ENCODE data around the gene KRT1.

Gene KRT1

DNA sequence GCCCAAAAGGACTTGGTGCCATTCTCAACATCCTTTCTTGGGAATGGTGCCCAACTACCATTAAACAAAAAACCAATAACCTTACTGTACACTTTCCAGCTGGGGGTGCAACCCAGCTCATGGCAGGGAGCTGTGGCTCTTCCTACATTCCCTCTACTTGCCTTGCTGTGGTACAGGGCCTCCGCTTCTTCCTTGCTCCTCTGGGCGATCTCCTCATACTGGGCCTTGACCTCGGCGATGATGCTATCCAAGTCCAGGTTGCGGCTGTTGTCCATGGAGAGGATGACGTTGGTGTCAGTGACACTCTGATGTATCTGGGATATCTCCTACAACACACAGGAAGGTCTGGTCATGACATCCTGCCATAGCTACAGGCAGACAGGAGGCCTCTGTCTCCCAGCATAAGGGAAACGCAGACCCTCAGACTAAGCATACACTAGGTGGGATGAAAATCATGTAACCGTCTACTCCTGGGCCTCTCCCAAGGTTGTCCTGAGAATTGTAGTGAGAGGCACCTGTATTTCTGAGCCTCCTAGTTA lies 32.1 kb downstream of the KRT1 start:
- POLR2A ChIA-PET, result no interaction called here
- no peak for DNase-seq (ENCODE audit: extremely low spot score)
- CTCF ChIA-PET, result interaction anchor here (1.6 kb wide), 1 partner anchor 15 kb away, joined by 3 read pairs; no protein-coding TSS in a partner anchor
- TF ChIP-seq, protein P1, sequence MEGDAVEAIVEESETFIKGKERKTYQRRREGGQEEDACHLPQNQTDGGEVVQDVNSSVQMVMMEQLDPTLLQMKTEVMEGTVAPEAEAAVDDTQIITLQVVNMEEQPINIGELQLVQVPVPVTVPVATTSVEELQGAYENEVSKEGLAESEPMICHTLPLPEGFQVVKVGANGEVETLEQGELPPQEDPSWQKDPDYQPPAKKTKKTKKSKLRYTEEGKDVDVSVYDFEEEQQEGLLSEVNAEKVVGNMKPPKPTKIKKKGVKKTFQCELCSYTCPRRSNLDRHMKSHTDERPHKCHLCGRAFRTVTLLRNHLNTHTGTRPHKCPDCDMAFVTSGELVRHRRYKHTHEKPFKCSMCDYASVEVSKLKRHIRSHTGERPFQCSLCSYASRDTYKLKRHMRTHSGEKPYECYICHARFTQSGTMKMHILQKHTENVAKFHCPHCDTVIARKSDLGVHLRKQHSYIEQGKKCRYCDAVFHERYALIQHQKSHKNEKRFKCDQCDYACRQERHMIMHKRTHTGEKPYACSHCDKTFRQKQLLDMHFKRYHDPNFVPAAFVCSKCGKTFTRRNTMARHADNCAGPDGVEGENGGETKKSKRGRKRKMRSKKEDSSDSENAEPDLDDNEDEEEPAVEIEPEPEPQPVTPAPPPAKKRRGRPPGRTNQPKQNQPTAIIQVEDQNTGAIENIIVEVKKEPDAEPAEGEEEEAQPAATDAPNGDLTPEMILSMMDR (IDR thresholded peaks at IDR 0.05; ENCODE audit: control extremely low read depth, extremely low read depth, low read depth, missing control alignments), result no peak

DNA sequence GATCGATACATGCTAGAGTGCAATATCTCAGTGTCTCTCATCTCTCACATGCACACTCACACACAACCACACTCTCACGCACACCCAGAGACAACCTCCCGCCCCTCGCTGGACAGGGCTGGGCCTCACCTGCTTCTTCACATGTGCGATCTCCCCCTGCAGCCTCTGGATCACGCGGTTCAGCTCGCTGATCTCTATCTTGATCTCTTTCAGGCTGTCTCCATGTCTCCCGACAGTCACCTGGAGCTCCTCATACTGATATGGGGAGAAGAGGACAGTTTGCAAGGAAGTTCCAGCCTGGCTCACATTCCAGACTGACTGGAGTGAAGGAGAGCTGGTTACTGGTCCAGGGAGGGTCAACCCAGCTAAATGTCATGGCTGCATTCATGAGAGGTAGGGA lies 32.6 kb downstream of the KRT1 start:
- ChIA-PET CTCF (interaction anchor here (1.6 kb wide), 1 partner anchor 15 kb away, joined by 3 read pairs; no protein-coding TSS in a partner anchor), POLR2A (no interaction called here)
- no peak for DNase-seq (ENCODE audit: extremely low spot score)
- TF ChIP-seq, protein P1 (IDR thresholded peaks at IDR 0.05; ENCODE audit: control extremely low read depth, extremely low read depth, low read depth, missing control alignments), result no peak

DNA sequence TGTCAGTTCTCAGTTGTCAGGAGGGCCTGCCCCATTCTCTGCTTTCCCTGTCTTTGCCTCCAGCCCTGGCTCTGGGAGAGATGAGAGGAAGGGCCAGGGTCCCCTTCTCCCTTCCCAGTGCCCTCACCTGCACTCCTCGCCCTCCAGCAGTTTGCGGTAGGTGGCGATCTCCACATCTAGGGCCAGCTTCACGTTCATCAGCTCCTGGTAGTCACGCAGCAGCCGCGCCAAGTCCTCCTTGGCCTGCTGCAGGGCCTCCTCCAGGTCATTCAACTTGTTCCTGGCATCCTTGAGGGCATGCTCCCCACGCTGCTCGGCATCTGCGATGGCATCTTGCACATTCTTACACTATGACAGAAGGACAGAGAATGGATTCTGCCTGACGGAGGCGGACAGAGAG lies 33.6 kb downstream of the KRT1 start:
- TF ChIP-seq, protein P1 (IDR thresholded peaks at IDR 0.05; ENCODE audit: control extremely low read depth, extremely low read depth, low read depth, missing control alignments), result no peak
- CTCF ChIA-PET, result no interaction called here
- DNase-seq (ENCODE audit: extremely low spot score), result no peak
- POLR2A ChIA-PET, result no interaction called here

DNA sequence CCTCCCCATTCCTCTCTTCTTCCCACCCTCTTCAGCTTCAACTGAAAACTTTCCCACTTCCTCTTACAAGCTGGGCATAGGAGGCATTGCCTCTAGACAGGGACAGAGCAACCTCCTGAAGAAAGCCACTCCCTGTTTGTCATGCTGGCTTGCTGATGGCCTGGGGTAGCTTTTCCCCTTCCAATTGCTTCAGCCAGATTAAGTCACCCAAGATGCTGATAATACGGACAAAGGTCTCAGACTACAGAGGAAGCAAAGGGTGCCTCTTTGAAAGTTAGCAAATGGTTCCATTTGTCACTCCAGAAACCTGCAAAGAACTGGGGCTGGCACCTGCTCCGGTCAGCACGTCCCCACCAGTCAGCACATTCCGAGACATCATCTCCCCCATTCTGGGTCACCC lies 34.2 kb downstream of the KRT1 start:
- ChIA-PET CTCF (no interaction called here), POLR2A (no interaction called here)
- TF ChIP-seq, protein P1 (IDR thresholded peaks at IDR 0.05; ENCODE audit: control extremely low read depth, extremely low read depth, low read depth, missing control alignments), result no peak
- no peak for DNase-seq (ENCODE audit: extremely low spot score)

DNA sequence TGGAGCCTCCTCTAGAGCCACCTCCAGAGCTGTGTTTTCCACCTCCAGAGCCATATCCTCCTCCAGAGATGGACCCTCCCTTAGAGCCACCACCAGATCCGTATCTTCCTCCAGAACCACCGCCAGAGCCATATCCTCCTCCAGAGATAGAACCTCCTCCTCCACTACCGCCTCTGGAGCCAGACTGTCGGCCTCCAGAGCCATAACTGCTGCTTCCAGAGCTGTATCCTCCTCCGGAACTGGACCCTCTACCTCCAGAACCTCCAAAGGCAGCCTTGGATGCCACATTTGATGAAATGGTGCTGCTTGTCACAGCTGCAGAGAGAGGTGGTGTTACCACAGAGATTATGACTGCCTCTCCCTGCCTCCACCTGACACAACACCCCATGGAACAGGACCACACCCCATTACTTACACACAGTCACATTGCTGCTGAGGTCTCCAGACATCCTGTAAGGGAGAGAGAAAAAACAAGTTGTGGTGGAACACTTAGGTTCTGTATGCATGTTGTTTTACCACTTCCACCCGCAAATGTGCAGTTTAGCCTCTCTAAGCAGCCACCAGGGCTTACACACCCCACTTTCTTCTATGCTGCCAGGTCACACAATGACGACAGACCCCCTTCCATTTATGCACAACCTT lies 35.0 kb downstream of the KRT1 start:
- TF ChIP-seq, protein P1 (IDR thresholded peaks at IDR 0.05; ENCODE audit: control extremely low read depth, extremely low read depth, low read depth, missing control alignments), result no peak
- ChIA-PET CTCF (interaction anchor here (1.1 kb wide), 1 partner anchor 18 kb away, joined by 5 read pairs; no protein-coding TSS in a partner anchor), POLR2A (no interaction called here)
- DNase-seq (ENCODE audit: extremely low spot score), result no peak

DNA sequence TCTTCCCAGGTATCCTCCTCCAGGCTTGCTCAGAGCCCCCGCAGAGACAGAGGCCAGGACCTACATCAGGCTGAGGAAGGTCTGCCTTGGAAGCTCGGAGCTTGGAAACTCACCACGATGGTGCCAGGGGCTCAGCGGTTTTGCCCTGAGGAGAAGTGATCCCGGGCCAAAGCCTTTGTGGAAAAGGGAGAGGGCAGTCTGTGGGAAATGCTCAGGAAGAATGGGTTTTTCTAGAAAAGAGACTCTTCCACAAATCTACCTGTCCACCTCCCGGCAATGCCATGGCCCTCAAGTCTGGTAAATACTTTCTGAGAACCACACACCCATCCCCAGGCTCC lies 36.2 kb downstream of the KRT1 start:
- no peak for DNase-seq (ENCODE audit: extremely low spot score)
- ChIA-PET CTCF (no interaction called here), POLR2A (no interaction called here)
- TF ChIP-seq, protein P1 (IDR thresholded peaks at IDR 0.05; ENCODE audit: control extremely low read depth, extremely low read depth, low read depth, missing control alignments), result no peak
